GM12864 (cell line): ENCODE results near the gene PDSS2.

Experiments
- DNase-seq: peaks from one replicate; pipeline ENCODE4 v3.0.0-alpha.2; 2011; ENCODE audit warnings: low read depth
- H3K4me3 ChIP-seq: 2 replicates; pipeline ENCODE4 v1.5.1; 2011; ENCODE audit warnings: mild to moderate bottlenecking, low read depth, low read length, control low read depth
- TF ChIP-seq, protein P1 (sequence below): IDR thresholded peaks from 2 replicates; pipeline ENCODE4 v1.5.1; 2011; ENCODE audit warnings: low read depth, mild to moderate bottlenecking, moderate library complexity, low read length, control low read depth, inconsistent platforms; ENCODE audit errors: missing control alignments

Gene PDSS2

DNA sequence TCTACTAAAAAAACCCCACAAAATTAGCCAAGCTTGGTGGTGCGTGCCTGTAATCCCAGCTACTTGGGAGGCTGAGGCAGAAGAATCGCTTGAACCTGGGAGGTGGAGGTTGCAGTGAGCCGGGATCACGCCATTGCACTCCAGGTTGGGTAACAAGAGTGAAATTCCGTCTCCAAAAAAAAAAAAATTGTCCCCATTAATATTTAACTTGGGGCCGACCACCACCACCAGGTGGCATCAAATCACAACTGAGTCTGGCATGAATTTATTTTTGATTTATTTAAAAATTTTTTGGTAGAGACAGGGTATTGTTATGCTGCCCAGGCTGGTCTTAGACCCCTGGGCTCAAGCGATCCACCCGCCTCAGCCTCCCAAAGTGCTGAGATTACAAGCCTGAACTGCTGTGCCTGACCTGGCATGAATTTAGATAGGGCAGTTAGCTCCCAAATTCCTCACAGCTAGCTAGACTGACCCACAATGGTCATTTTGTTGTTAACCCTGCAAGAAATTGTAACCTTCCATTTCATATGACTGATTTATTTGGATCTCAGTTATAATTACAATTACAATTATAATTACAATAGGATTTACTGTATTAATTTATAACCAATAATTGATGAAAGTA is 326.9 kb downstream of the PDSS2 start:
- DNase-seq, result no peak
- TF ChIP-seq, protein P1, sequence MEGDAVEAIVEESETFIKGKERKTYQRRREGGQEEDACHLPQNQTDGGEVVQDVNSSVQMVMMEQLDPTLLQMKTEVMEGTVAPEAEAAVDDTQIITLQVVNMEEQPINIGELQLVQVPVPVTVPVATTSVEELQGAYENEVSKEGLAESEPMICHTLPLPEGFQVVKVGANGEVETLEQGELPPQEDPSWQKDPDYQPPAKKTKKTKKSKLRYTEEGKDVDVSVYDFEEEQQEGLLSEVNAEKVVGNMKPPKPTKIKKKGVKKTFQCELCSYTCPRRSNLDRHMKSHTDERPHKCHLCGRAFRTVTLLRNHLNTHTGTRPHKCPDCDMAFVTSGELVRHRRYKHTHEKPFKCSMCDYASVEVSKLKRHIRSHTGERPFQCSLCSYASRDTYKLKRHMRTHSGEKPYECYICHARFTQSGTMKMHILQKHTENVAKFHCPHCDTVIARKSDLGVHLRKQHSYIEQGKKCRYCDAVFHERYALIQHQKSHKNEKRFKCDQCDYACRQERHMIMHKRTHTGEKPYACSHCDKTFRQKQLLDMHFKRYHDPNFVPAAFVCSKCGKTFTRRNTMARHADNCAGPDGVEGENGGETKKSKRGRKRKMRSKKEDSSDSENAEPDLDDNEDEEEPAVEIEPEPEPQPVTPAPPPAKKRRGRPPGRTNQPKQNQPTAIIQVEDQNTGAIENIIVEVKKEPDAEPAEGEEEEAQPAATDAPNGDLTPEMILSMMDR, result peak; percentile 38
- H3K4me3 ChIP-seq, result no peak overlapping the region

DNA sequence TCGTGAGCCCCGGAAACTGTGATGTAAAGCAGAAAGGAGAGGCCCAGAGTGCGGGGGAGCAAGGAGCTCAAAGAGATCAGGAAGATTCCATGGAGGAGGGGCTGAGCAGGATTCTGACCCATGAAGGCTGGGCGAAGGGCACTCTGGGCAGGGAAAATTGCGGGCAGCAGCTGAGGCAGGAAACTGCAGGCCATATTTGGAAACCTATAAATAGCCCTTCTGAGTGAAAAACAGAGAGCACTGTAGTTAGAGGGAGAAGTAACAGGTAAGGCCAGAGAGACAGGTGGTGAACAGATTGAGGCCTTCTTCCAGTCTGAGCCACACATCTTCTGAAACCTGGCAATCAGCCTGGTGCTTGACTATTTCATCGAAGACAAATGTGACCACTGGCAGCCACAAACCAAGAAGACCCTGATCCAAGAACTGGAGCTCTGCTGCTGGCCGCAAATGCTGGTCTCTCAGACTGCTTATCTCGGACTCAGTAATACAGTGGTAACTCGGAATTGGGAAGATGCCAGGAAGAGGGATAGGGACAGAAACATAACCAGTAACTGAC is 329.9 kb downstream of the PDSS2 start:
- TF ChIP-seq, protein P1, result no peak
- no peak overlapping the region for H3K4me3 ChIP-seq
- no peak for DNase-seq

DNA sequence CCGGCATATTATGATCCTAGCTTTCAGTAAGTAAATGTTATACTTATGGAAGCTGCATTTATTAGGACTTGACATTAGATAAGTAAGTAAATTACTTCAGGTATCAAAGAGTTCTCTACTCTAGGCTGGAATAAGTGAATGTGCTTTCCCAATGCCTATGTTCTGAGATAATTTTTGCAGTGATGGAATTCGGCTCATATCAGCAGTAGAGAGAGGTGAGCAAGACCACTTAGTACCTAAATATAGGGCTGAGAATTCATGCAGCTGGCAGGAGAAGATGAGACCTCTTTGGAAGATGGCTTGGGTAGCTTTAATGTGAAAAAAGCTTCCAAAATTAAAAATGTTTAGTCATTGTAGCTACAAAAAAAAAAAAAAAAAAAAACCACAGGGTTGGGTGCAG is 330.8 kb downstream of the PDSS2 start:
- TF ChIP-seq, protein P1, result no peak
- DNase-seq, result no peak
- no peak overlapping the region for H3K4me3 ChIP-seq

DNA sequence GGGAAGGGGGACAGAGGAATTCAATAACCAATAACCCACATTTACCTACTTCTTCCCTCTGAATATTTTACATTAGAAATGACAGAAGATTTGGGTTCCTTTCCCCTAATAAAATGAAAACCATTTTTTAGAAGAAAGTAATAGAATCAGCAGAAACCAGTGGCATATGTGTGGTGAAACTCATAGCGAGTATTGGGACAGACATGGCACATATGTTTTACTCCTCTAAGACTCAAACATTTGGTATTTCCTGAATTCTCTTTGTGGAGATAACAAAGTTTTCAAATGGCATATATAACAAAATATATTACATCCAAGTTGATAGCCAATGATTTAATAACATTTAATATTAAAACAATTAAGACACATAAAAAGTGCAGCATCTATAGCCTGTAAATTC is 331.2 kb downstream of the PDSS2 start:
- no peak for DNase-seq
- H3K4me3 ChIP-seq, result no peak overlapping the region
- TF ChIP-seq, protein P1, result no peak

DNA sequence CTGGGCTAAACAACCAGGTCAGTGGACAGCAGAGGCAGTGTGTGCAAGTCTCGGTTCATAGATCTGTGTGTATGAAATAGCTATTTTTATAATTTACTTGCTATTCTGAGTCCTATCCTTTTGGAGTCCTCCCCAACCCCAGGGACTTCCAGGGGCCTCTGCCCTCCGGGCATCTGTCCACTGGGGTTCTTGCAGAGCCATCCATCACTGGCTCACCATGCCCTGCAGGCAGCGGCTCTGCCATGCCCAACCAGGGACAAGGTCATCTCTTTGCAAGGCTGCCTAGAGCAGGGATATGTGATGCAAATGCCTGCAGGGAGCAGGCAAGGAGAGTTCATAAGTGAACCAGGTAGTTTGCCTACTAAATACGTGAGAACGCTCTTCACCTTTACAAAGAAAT is 333.6 kb downstream of the PDSS2 start:
- no peak overlapping the region for H3K4me3 ChIP-seq
- TF ChIP-seq, protein P1, result no peak
- DNase-seq, result no peak

DNA sequence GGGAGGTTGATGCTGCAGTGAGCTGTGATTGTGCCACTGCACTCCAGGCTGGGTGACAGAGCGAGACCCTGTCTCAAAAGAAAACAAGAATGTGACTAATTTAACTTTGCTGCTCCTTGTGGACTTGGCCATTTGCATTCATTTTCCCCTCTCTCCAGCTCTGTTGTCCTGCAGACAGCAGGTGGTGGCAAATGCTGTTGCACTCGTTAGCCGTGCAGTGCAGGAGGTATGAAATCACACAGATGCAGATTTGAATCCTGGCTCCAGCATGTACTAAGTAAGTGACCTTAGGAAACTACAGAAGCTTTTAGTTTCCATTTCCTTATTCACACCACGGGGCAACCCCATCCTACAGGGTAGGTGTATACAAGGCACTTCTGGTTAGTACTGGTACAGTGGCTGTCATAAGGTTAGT is 334.4 kb downstream of the PDSS2 start:
- TF ChIP-seq, protein P1, result no peak
- no peak overlapping the region for H3K4me3 ChIP-seq
- no peak for DNase-seq

DNA sequence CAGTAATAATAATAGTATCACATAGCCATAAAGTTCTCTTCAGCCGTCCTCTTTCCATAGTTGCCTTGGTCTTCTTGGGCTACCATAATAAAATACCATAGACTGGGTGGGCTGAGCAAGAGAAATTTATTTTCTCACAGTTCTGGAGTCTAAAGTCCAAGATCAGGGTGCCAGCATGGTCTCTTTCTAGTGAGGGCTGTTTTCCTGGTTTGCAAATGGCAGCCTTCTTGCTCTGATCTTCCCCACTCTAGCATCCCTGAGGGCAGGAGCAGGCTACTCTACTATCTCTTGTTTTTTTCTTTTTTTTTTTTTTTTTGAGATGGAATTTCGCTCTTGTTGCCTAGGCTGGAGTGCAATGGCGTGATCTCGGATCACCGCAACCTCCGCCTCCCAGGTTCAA is 335.9 kb downstream of the PDSS2 start:
- no peak overlapping the region for H3K4me3 ChIP-seq
- TF ChIP-seq, protein P1, result no peak
- DNase-seq, result no peak
